ENCODE results near the gene TMPRSS11A. TPM values are rescaled to one million over a fixed set of nuclear protein-coding genes. Genes with fewer than 3 reads are reported as not detected.

The TMPRSS11A gene
- total and polyA plus RNA-seq, 2 experiments from 2014 or later, result not detected

DNA sequence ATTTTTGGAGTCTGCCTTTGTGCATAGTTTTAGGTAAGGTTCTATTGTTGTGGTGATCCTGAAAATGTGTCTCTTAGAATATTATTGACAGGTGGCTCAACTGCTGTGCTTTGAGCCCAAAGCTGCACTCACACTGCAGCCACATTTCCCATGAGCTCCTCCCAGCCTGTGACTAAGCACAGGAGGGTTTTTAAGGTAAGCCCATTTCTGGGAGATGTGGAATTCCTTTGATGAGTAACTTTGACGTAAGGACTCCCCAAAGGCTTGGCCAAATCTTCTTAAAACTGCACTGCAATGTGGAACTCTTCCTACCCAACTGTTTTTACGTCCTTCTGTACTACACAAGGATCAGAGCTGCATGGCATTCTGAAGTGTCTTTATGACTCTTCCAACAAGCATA, 20.0 kb upstream of the TMPRSS11A start:
- H3K36me3 ChIP-seq, result no peaks in the 10 kb centered on the region
- no peaks in the 10 kb centered on the region for H3K4me1 ChIP-seq (ENCODE audit: low read depth)
- no peaks in the 10 kb centered on the region for H3K27me3 ChIP-seq
- DNase-seq (ENCODE audit: low read depth in 1 of 2, low spot score in 1 of 2), result no peak
- no peaks in the 10 kb centered on the region for H3K9me3 ChIP-seq (ENCODE audit: low read depth)
- H3K27ac ChIP-seq, result no peak overlapping the region
- TF ChIP-seq, protein P1, sequence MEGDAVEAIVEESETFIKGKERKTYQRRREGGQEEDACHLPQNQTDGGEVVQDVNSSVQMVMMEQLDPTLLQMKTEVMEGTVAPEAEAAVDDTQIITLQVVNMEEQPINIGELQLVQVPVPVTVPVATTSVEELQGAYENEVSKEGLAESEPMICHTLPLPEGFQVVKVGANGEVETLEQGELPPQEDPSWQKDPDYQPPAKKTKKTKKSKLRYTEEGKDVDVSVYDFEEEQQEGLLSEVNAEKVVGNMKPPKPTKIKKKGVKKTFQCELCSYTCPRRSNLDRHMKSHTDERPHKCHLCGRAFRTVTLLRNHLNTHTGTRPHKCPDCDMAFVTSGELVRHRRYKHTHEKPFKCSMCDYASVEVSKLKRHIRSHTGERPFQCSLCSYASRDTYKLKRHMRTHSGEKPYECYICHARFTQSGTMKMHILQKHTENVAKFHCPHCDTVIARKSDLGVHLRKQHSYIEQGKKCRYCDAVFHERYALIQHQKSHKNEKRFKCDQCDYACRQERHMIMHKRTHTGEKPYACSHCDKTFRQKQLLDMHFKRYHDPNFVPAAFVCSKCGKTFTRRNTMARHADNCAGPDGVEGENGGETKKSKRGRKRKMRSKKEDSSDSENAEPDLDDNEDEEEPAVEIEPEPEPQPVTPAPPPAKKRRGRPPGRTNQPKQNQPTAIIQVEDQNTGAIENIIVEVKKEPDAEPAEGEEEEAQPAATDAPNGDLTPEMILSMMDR (IDR thresholded peaks at IDR 0.05; ENCODE audit: low read depth, low read length), result no peak
- no peak overlapping the region for H3K4me3 ChIP-seq

- Histone ChIP-seq H3K4me1 (ENCODE audit: low read depth) (no peaks in the 10 kb centered on the region), H3K36me3 (no peaks in the 10 kb centered on the region), H3K4me3 (no peak overlapping the region), H3K27me3 (no peaks in the 10 kb centered on the region), H3K9me3 (ENCODE audit: low read depth) (no peaks in the 10 kb centered on the region), H3K27ac (no peak overlapping the region)
- DNase-seq (ENCODE audit: low read depth in 1 of 2, low spot score in 1 of 2), result no peak
- TF ChIP-seq, protein P1 (IDR thresholded peaks at IDR 0.05; ENCODE audit: low read depth, low read length), result no peak
These were observed 17.2 kb upstream of the TMPRSS11A start for GRCh38 chr4:67980512-67980911.

DNA sequence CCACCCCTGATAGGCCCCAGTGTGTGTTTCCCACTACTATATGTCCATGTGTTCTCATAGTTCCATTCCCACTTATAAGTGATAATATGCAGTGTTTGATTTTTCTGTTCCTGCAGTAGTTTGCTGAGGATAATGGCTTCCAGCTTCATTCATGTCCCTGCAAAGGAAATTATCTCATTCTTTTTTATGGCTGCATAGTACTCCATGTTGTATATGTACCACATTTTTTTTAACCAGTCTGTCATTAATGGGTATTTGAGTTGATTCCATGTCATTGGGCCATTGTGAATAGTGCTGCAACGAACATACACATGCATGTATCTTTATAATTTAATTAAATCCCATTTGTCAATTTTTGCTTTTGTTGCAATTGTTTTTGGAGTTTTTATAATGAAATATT, 10.3 kb upstream of the TMPRSS11A start:
- Histone ChIP-seq H3K27me3 (no peaks in the 10 kb centered on the region), H3K4me3 (no peak overlapping the region), H3K4me1 (ENCODE audit: low read depth) (no peaks in the 10 kb centered on the region), H3K36me3 (no peaks in the 10 kb centered on the region), H3K27ac (no peak overlapping the region), H3K9me3 (ENCODE audit: low read depth) (no peaks in the 10 kb centered on the region)
- TF ChIP-seq, protein P1 (IDR thresholded peaks at IDR 0.05; ENCODE audit: low read depth, low read length), result no peak
- DNase-seq (ENCODE audit: low read depth in 1 of 2, low spot score in 1 of 2), result no peak

GRCh38 chr4:67954890-67955289, 8.4 kb downstream of the TMPRSS11A start:
- H3K27me3 ChIP-seq, result no peaks in the 10 kb centered on the region
- TF ChIP-seq, protein P1 (IDR thresholded peaks at IDR 0.05; ENCODE audit: low read depth, low read length), result no peak
- no peaks in the 10 kb centered on the region for H3K9me3 ChIP-seq (ENCODE audit: low read depth)
- no peak for DNase-seq (ENCODE audit: low read depth in 1 of 2, low spot score in 1 of 2)
- no peak overlapping the region for H3K27ac ChIP-seq
- H3K4me1 ChIP-seq (ENCODE audit: low read depth), result no peaks in the 10 kb centered on the region
- H3K4me3 ChIP-seq, result no peak overlapping the region
- H3K36me3 ChIP-seq, result no peaks in the 10 kb centered on the region

- no peaks in the 10 kb centered on the region for H3K9me3 ChIP-seq (ENCODE audit: low read depth)
- H3K27me3 ChIP-seq, result no peaks in the 10 kb centered on the region
- H3K27ac ChIP-seq, result no peak overlapping the region
- H3K4me1 ChIP-seq (ENCODE audit: low read depth), result peaks cover 4% of the 10 kb centered on the region
- TF ChIP-seq, protein P1 (IDR thresholded peaks at IDR 0.05; ENCODE audit: low read depth, low read length), result no peak
- no peaks in the 10 kb centered on the region for H3K36me3 ChIP-seq
- DNase-seq (ENCODE audit: low read depth in 1 of 2, low spot score in 1 of 2), result no peak
- H3K4me3 ChIP-seq, result no peak overlapping the region
These were observed 22.2 kb downstream of the TMPRSS11A start for GRCh38 chr4:67941074-67941473.

DNA sequence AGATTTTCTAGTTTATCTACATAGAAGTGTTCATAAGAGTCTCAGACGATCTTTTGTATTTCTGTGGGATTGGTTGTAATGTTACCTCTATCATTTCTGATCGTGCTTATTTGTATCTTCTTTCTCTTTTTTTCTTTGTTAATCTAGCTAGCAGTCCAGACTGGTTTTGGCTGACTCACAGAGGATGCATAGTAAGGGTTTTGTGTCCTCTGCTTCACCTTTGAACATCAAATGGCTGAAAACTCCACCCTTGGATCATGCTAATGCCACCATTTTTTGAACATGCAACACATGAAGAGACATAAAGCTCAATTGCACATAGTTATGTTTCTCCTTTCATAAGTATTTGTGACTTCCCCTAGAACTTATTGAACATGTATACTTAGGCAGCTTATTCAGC, 22.8 kb downstream of the TMPRSS11A start:
- H3K27me3 ChIP-seq, result no peaks in the 10 kb centered on the region
- H3K36me3 ChIP-seq, result no peaks in the 10 kb centered on the region
- H3K9me3 ChIP-seq (ENCODE audit: low read depth), result no peaks in the 10 kb centered on the region
- no peak overlapping the region for H3K4me3 ChIP-seq
- no peak for DNase-seq (ENCODE audit: low read depth in 1 of 2, low spot score in 1 of 2)
- H3K27ac ChIP-seq, result no peak overlapping the region
- TF ChIP-seq, protein P1 (IDR thresholded peaks at IDR 0.05; ENCODE audit: low read depth, low read length), result no peak
- H3K4me1 ChIP-seq (ENCODE audit: low read depth), result peaks cover 4% of the 10 kb centered on the region
